ENCODE data around the gene OLA1.

Gene OLA1

DNA sequence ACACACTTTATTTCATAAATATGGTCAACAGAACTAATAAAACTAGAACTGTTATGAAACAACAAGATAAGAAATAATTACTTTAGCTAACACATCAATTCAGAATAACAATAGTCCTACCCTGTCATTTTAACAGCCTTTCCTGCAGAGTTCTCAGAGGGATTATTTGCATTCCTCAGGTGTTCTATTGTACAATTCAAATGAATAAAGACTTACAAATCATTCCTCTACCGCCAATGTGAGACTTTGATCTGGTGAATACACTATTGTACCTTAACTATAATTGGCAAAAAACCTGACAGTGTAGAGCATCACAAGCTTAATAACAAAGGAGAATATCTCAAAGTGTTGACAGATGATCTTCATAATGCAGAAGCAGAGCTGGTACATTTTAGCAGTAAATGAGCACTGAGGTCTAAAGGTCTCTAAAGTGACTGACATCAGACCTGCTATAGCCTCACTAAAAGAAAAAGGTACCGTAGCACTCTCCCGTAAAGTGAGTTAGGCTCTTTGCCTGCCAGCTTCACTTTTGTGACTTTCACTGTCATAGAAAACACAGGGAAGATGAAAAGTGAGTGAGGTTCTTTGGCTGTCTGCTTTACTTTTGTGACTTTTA lies 164.4 kb downstream of the OLA1 start:
- Histone ChIP-seq H3K4me3 (ENCODE audit: insufficient read length, low read depth) (no peak overlapping the region), H3K27me3 (ENCODE audit: insufficient read depth, insufficient read length) (no peaks in the 10 kb centered on the region), H3K9ac (ENCODE audit: insufficient read length, low read depth) (no peak overlapping the region), H3K9me3 (ENCODE audit: insufficient read depth, low read length) (peaks cover 5% of the 10 kb centered on the region; the same call in 1 of the 2 replicates), H3K36me3 (ENCODE audit: insufficient read depth, insufficient read length, low read length) (peaks cover 7% of the 10 kb centered on the region), H3K4me1 (ENCODE audit: insufficient read depth, insufficient read length) (no peaks in the 10 kb centered on the region)
- no peak for DNase-seq (ENCODE audit: low read depth, low spot score)
- TF ChIP-seq ZNF274 (IDR thresholded peaks at IDR 0.05; ENCODE audit: low read depth, low read length) (no peak), YY1 (IDR thresholded peaks at IDR 0.05; ENCODE audit: insufficient read depth, insufficient read length) (no peak), SUZ12 (IDR thresholded peaks at IDR 0.05; ENCODE audit: extremely low read depth, insufficient read depth, insufficient read length) (no peak)

- H3K4me1 ChIP-seq (ENCODE audit: insufficient read depth, insufficient read length): no peaks in the 10 kb centered on the region
- H3K4me3 ChIP-seq (ENCODE audit: insufficient read length, low read depth): no peak overlapping the region
- TF ChIP-seq ZNF274 (IDR thresholded peaks at IDR 0.05; ENCODE audit: low read depth, low read length) (no peak), SUZ12 (IDR thresholded peaks at IDR 0.05; ENCODE audit: extremely low read depth, insufficient read depth, insufficient read length) (no peak), YY1 (IDR thresholded peaks at IDR 0.05; ENCODE audit: insufficient read depth, insufficient read length) (no peak)
- no peaks in the 10 kb centered on the region for H3K9me3 ChIP-seq (ENCODE audit: insufficient read depth, low read length)
- H3K9ac ChIP-seq (ENCODE audit: insufficient read length, low read depth): no peak overlapping the region
- DNase-seq (ENCODE audit: low read depth, low spot score): no peak
- H3K27me3 ChIP-seq (ENCODE audit: insufficient read depth, insufficient read length): no peaks in the 10 kb centered on the region
- H3K36me3 ChIP-seq (ENCODE audit: insufficient read depth, insufficient read length, low read length): peaks cover 11% of the 10 kb centered on the region
Observed at GRCh38 chr2:174080672-174081121, 167.6 kb downstream of the OLA1 start.

- no peak overlapping the region for H3K9ac ChIP-seq (ENCODE audit: insufficient read length, low read depth)
- TF ChIP-seq SUZ12 (IDR thresholded peaks at IDR 0.05; ENCODE audit: extremely low read depth, insufficient read depth, insufficient read length) (no peak), ZNF274 (IDR thresholded peaks at IDR 0.05; ENCODE audit: low read depth, low read length) (no peak), YY1 (IDR thresholded peaks at IDR 0.05; ENCODE audit: insufficient read depth, insufficient read length) (no peak)
- peaks cover 20% of the 10 kb centered on the region for H3K36me3 ChIP-seq (ENCODE audit: insufficient read depth, insufficient read length, low read length)
- H3K4me1 ChIP-seq (ENCODE audit: insufficient read depth, insufficient read length): no peaks in the 10 kb centered on the region
- H3K27me3 ChIP-seq (ENCODE audit: insufficient read depth, insufficient read length): no peaks in the 10 kb centered on the region
- DNase-seq (ENCODE audit: low read depth, low spot score): no peak
- no peak overlapping the region for H3K4me3 ChIP-seq (ENCODE audit: insufficient read length, low read depth)
- no peaks in the 10 kb centered on the region for H3K9me3 ChIP-seq (ENCODE audit: insufficient read depth, low read length)
Observed at GRCh38 chr2:174078275-174078674, 170.1 kb downstream of the OLA1 start.

- no peaks in the 10 kb centered on the region for H3K27me3 ChIP-seq (ENCODE audit: insufficient read depth, insufficient read length)
- TF ChIP-seq YY1 (IDR thresholded peaks at IDR 0.05; ENCODE audit: insufficient read depth, insufficient read length) (no peak), SUZ12 (IDR thresholded peaks at IDR 0.05; ENCODE audit: extremely low read depth, insufficient read depth, insufficient read length) (no peak), ZNF274 (IDR thresholded peaks at IDR 0.05; ENCODE audit: low read depth, low read length) (no peak)
- DNase-seq (ENCODE audit: low read depth, low spot score): no peak
- no peak overlapping the region for H3K4me3 ChIP-seq (ENCODE audit: insufficient read length, low read depth)
- no peaks in the 10 kb centered on the region for H3K4me1 ChIP-seq (ENCODE audit: insufficient read depth, insufficient read length)
- peaks cover 20% of the 10 kb centered on the region for H3K36me3 ChIP-seq (ENCODE audit: insufficient read depth, insufficient read length, low read length)
- H3K9ac ChIP-seq (ENCODE audit: insufficient read length, low read depth): no peak overlapping the region
- H3K9me3 ChIP-seq (ENCODE audit: insufficient read depth, low read length): no peaks in the 10 kb centered on the region
Observed at GRCh38 chr2:174076975-174077374, 171.4 kb downstream of the OLA1 start.

DNA sequence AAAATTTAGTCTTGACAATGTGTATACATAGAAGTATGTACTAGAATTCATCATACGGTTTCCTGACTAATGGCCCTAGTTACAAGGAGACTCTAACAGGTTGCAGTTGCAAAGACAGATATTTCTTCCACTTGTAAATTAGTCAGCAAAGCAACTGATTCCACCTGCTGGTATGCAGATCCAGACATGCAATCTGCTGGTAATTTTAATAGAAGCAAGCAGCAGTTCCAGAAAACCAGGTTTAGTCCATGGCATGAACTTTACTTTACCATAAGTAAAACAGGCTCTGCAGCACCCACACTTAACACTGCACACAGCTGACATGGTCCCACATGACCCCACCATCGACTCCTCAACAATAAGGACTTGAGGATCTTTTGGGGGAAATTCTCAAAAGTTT lies 172.3 kb downstream of the OLA1 start:
- Histone ChIP-seq H3K4me1 (ENCODE audit: insufficient read depth, insufficient read length) (no peaks in the 10 kb centered on the region), H3K27me3 (ENCODE audit: insufficient read depth, insufficient read length) (no peaks in the 10 kb centered on the region), H3K4me3 (ENCODE audit: insufficient read length, low read depth) (no peak overlapping the region), H3K9me3 (ENCODE audit: insufficient read depth, low read length) (no peaks in the 10 kb centered on the region), H3K9ac (ENCODE audit: insufficient read length, low read depth) (no peak overlapping the region), H3K36me3 (ENCODE audit: insufficient read depth, insufficient read length, low read length) (peaks cover 18% of the 10 kb centered on the region)
- DNase-seq (ENCODE audit: low read depth, low spot score): no peak
- no peak for TF ChIP-seq ZNF274 (IDR thresholded peaks at IDR 0.05; ENCODE audit: low read depth, low read length)
- no peak for TF ChIP-seq YY1 (IDR thresholded peaks at IDR 0.05; ENCODE audit: insufficient read depth, insufficient read length)
- TF ChIP-seq SUZ12 (IDR thresholded peaks at IDR 0.05; ENCODE audit: extremely low read depth, insufficient read depth, insufficient read length): no peak

GRCh38 chr2:174074831-174075230 lies 173.5 kb downstream of the OLA1 start:
- no peaks in the 10 kb centered on the region for H3K4me1 ChIP-seq (ENCODE audit: insufficient read depth, insufficient read length)
- no peaks in the 10 kb centered on the region for H3K27me3 ChIP-seq (ENCODE audit: insufficient read depth, insufficient read length)
- peaks cover 12% of the 10 kb centered on the region for H3K36me3 ChIP-seq (ENCODE audit: insufficient read depth, insufficient read length, low read length)
- no peak overlapping the region for H3K4me3 ChIP-seq (ENCODE audit: insufficient read length, low read depth)
- no peak for DNase-seq (ENCODE audit: low read depth, low spot score)
- no peaks in the 10 kb centered on the region for H3K9me3 ChIP-seq (ENCODE audit: insufficient read depth, low read length)
- TF ChIP-seq YY1 (IDR thresholded peaks at IDR 0.05; ENCODE audit: insufficient read depth, insufficient read length) (no peak), ZNF274 (IDR thresholded peaks at IDR 0.05; ENCODE audit: low read depth, low read length) (no peak), SUZ12 (IDR thresholded peaks at IDR 0.05; ENCODE audit: extremely low read depth, insufficient read depth, insufficient read length) (no peak)
- no peak overlapping the region for H3K9ac ChIP-seq (ENCODE audit: insufficient read length, low read depth)

- no peaks in the 10 kb centered on the region for H3K9me3 ChIP-seq (ENCODE audit: insufficient read depth, low read length)
- H3K4me1 ChIP-seq (ENCODE audit: insufficient read depth, insufficient read length): no peaks in the 10 kb centered on the region
- H3K36me3 ChIP-seq (ENCODE audit: insufficient read depth, insufficient read length, low read length): peaks cover 12% of the 10 kb centered on the region
- no peak for DNase-seq (ENCODE audit: low read depth, low spot score)
- no peak overlapping the region for H3K4me3 ChIP-seq (ENCODE audit: insufficient read length, low read depth)
- TF ChIP-seq SUZ12 (IDR thresholded peaks at IDR 0.05; ENCODE audit: extremely low read depth, insufficient read depth, insufficient read length) (no peak), YY1 (IDR thresholded peaks at IDR 0.05; ENCODE audit: insufficient read depth, insufficient read length) (no peak), ZNF274 (IDR thresholded peaks at IDR 0.05; ENCODE audit: low read depth, low read length) (no peak)
- no peaks in the 10 kb centered on the region for H3K27me3 ChIP-seq (ENCODE audit: insufficient read depth, insufficient read length)
- no peak overlapping the region for H3K9ac ChIP-seq (ENCODE audit: insufficient read length, low read depth)
Observed at GRCh38 chr2:174072857-174073256, 175.5 kb downstream of the OLA1 start.
